GM23338 (cell line): ENCODE data around the gene PANK4. TPM values are rescaled to one million over a fixed set of nuclear protein-coding genes. Genes with fewer than 3 reads are reported as not detected.
A peak's percentile ranks its signal among the peaks of the same experiment; 100 is the strongest.

Source experiments
- ATAC-seq: fragments of 200-7000 bp; cut with Tn5 transposase; 3 replicates; pipeline ENCODE4 v1.9.1; 2020
- DNase-seq: peaks from one replicate; pipeline ENCODE4 v3.0.0-alpha.2; 2015; ENCODE audit warnings: low spot score
- H2AFZ ChIP-seq: fragments of 200-600 bp; sonication (generic); 2 replicates; pipeline ENCODE4 v1.8.0; 2016; ENCODE audit warnings: antibody characterized with exemption, mild to moderate bottlenecking, moderate library complexity
- H3F3A ChIP-seq: fragments of 200-600 bp; sonication (generic); replicated peaks from 2 replicates; pipeline ENCODE4 v1.8.0; 2017; ENCODE audit warnings: antibody characterized with exemption, mixed run types, low read depth
- H3K27ac ChIP-seq: fragments of 200-600 bp; sonication (generic); 2 replicates; pipeline ENCODE4 v1.6.1; 2016; ENCODE audit warnings: low read depth
- H3K27me3 ChIP-seq: fragments of 200-600 bp; sonication (generic); 2 replicates; pipeline ENCODE4 v1.8.0; 2016; ENCODE audit warnings: mild to moderate bottlenecking, mixed run types, moderate library complexity; ENCODE audit not compliant: insufficient read depth
- H3K36me3 ChIP-seq: fragments of 200-600 bp; sonication (generic); 2 replicates; pipeline ENCODE4 v1.8.0; 2016; ENCODE audit warnings: mild to moderate bottlenecking; ENCODE audit not compliant: insufficient read depth
- H3K4me1 ChIP-seq: fragments of 200-600 bp; sonication (generic); 2 replicates; pipeline ENCODE4 v1.8.0; 2016; ENCODE audit warnings: mild to moderate bottlenecking, moderate library complexity; ENCODE audit not compliant: insufficient read depth
- H3K4me2 ChIP-seq: fragments of 200-600 bp; sonication (generic); 2 replicates; pipeline ENCODE4 v1.7.1; 2017; ENCODE audit warnings: mixed run types
- H3K4me3 ChIP-seq: fragments of 200-600 bp; sonication (generic); 2 replicates; pipeline ENCODE4 v1.6.1; 2016; ENCODE audit warnings: mixed run types
- H3K79me2 ChIP-seq: fragments of 200-600 bp; sonication (generic); replicated peaks from 2 replicates; pipeline ENCODE4 v1.8.0; 2017; ENCODE audit warnings: mild to moderate bottlenecking; ENCODE audit not compliant: insufficient read depth
- H3K9me2 ChIP-seq: fragments of 200-600 bp; sonication (generic); 2 replicates; pipeline ENCODE4 v1.8.0; 2017; ENCODE audit not compliant: insufficient read depth
- H4K20me1 ChIP-seq: fragments of 200-600 bp; sonication (generic); replicated peaks from 2 replicates; pipeline ENCODE4 v1.8.0; 2017; ENCODE audit warnings: mild to moderate bottlenecking; ENCODE audit not compliant: insufficient read depth
- H3K27ac Mint-ChIP-seq: 2 replicates; pipeline ENCODE4 v1.8.0; 2020; ENCODE audit warnings: inconsistent platforms, mild to moderate bottlenecking, moderate library complexity, mixed read lengths
- H3K27me3 Mint-ChIP-seq: 3 replicates; pipeline ENCODE4 v1.8.0; 2022; ENCODE audit warnings: low read depth, mild to moderate bottlenecking, moderate library complexity, mixed read lengths, inconsistent platforms; ENCODE audit not compliant: insufficient read depth, poor library complexity
- H3K36me3 Mint-ChIP-seq: 3 replicates; pipeline ENCODE4 v1.8.0; 2021; ENCODE audit warnings: low read depth, mild to moderate bottlenecking, inconsistent platforms, moderate library complexity, mixed read lengths
- H3K4me1 Mint-ChIP-seq: 3 replicates; pipeline ENCODE4 v1.8.0; 2020; ENCODE audit warnings: mild to moderate bottlenecking, inconsistent platforms, mixed read lengths
- H3K4me3 Mint-ChIP-seq: 3 replicates; pipeline ENCODE4 v1.8.0; 2021; ENCODE audit warnings: moderate library complexity, mild to moderate bottlenecking, inconsistent platforms, mixed read lengths
- H3K9me3 Mint-ChIP-seq: 3 replicates; pipeline ENCODE4 v1.8.0; 2020; ENCODE audit warnings: moderate library complexity, mild to moderate bottlenecking, inconsistent platforms, mixed read lengths
- CREB1 ChIP-seq: fragments of 250-450 bp; sonication (Bioruptor Pico); IDR thresholded peaks from 2 replicates; pipeline ENCODE4 v1.5.0; 2020; ENCODE audit warnings: low read depth, mild to moderate bottlenecking, moderate library complexity
- EZH2 ChIP-seq: fragments of 200-600 bp; sonication (generic); IDR thresholded peaks from one replicate; pipeline ENCODE4 v1.8.0; 2017; ENCODE audit warnings: antibody characterized with exemption, mild to moderate bottlenecking, low read depth; ENCODE audit not compliant: unreplicated experiment
- JUNB ChIP-seq: IDR thresholded peaks from one replicate; pipeline ENCODE4 v1.6.1; 2016; ENCODE audit warnings: antibody characterized with exemption; ENCODE audit not compliant: unreplicated experiment
- ZNF331 ChIP-seq: fragments of 250-450 bp; sonication (Bioruptor Pico); IDR thresholded peaks from 2 replicates; pipeline ENCODE4 v1.5.0; 2020; ENCODE audit warnings: low read depth, mild to moderate bottlenecking, moderate library complexity
- polyA plus RNA-seq: library from polyadenylated mRNA; unstranded; fragments of >200 nt; fragmentation: Nextera tagmentation; extraction: Ambion mirVana; gene quantifications from 2 replicates; pipeline ENCODE4 v1.2.1, GENCODE V29; 2016
- total RNA-seq: library from RNA; depleted of rRNA; stranded (reverse); fragments of >200 nt; shearing (Covaris generic); gene quantifications from 2 replicates; pipeline ENCODE4 v1.2.3, GENCODE V29; 2014
- TF ChIP-seq, protein P1 (sequence below): IDR thresholded peaks from one replicate; pipeline ENCODE4 v1.6.1; 2018; ENCODE audit warnings: antibody characterized with exemption; ENCODE audit not compliant: unreplicated experiment
- TF ChIP-seq, protein P2 (sequence below), 2 experiments: fragments of 200-600 bp in 1 of 2; sonication (generic) in 1 of 2; conservative IDR thresholded peaks; 2 replicates each; pipeline versions ENCODE4 v1.5.1 to v1.6.1; 2016 to 2017; ENCODE audit warnings: antibody characterized with exemption in 2 of 2, low read depth in 2 of 2, mild to moderate bottlenecking in 2 of 2, moderate library complexity in 1 of 2
- TF ChIP-seq, protein P3 (sequence below): fragments of 250-450 bp; sonication (Bioruptor Pico); IDR thresholded peaks from 2 replicates; pipeline ENCODE4 v1.5.0; 2020; ENCODE audit warnings: mild to moderate bottlenecking, moderate library complexity

PANK4 gene
- total and polyA plus RNA-seq, 2 experiments from 2014 or later, result 25.8 to 43.7 TPM

DNA sequence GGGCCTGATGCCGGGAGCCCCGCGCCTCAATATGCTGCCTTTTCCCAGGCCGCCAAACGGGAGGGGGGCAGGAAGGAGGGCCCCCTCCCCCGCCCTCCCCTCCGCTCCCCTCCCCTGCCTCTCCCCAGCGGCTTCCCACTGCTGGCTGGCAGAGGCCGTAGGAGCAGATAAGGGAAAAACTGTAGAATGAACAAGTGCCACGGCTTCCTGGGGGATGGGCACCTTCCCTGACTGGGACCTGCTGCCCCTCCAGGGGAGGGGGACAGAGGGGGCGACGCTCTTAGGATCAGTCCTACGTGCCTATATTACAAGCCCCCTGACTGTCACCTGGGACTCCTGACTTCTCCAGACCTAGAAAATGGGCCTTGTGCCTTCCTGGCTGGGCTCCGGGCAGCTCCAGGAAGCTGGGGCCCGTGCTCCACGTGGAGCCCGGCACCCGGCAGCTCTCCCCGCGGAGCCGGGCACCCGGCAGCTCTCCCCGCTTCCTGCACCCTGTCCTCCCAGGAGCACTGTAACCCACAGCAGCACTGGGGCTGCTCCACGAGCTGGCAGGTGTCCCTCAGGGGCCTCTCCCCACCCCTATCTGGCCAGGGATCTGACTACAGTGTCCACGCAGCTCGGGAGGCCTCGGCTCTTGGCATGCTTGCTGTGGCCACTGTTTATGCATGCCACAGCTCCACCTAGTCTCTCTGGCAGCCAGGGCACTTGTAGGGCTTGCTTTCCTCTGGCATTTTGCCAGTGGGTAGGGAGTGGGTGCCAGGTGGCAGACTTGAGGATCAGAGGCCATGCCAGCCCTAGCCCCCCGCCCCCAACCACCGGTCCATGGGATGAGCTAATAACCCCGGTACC is 4.3 kb upstream of the PANK4 start:
- no peak overlapping the region for H3K27ac Mint-ChIP-seq
- peaks cover 62% of the 10 kb centered on the region for H3K27me3 ChIP-seq
- DNase-seq, result no peak
- no peaks in the 10 kb centered on the region for H3K9me3 Mint-ChIP-seq
- no peaks in the 10 kb centered on the region for H3K9me2 ChIP-seq
- peaks cover 2% of the 10 kb centered on the region; the same call in 1 of the 2 replicates for H4K20me1 ChIP-seq
- H3K4me1 ChIP-seq, result peaks cover 14% of the 10 kb centered on the region
- ATAC-seq, result no peak
- no peak overlapping the region for H2AFZ ChIP-seq
- peaks cover 2% of the 10 kb centered on the region for H3K79me2 ChIP-seq
- TF ChIP-seq CREB1 (no peak), JUNB (no peak)
- TF ChIP-seq, protein P1, sequence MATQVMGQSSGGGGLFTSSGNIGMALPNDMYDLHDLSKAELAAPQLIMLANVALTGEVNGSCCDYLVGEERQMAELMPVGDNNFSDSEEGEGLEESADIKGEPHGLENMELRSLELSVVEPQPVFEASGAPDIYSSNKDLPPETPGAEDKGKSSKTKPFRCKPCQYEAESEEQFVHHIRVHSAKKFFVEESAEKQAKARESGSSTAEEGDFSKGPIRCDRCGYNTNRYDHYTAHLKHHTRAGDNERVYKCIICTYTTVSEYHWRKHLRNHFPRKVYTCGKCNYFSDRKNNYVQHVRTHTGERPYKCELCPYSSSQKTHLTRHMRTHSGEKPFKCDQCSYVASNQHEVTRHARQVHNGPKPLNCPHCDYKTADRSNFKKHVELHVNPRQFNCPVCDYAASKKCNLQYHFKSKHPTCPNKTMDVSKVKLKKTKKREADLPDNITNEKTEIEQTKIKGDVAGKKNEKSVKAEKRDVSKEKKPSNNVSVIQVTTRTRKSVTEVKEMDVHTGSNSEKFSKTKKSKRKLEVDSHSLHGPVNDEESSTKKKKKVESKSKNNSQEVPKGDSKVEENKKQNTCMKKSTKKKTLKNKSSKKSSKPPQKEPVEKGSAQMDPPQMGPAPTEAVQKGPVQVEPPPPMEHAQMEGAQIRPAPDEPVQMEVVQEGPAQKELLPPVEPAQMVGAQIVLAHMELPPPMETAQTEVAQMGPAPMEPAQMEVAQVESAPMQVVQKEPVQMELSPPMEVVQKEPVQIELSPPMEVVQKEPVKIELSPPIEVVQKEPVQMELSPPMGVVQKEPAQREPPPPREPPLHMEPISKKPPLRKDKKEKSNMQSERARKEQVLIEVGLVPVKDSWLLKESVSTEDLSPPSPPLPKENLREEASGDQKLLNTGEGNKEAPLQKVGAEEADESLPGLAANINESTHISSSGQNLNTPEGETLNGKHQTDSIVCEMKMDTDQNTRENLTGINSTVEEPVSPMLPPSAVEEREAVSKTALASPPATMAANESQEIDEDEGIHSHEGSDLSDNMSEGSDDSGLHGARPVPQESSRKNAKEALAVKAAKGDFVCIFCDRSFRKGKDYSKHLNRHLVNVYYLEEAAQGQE, result no peak
- H3K36me3 ChIP-seq, result no peaks in the 10 kb centered on the region
- no peak overlapping the region for H3K27ac ChIP-seq
- no peak overlapping the region; the same call in 2 of the 3 replicates for H3K4me3 Mint-ChIP-seq
- peak overlapping the region; percentile 57 for H3K4me3 ChIP-seq
- no peaks in the 10 kb centered on the region for H3F3A ChIP-seq
- peak overlapping the region; percentile 87; the same call in 1 of the 2 replicates for H3K4me2 ChIP-seq
- peaks cover 62% of the 10 kb centered on the region for H3K27me3 Mint-ChIP-seq
- H3K36me3 Mint-ChIP-seq, result no peaks in the 10 kb centered on the region
- H3K4me1 Mint-ChIP-seq, result peaks cover 25% of the 10 kb centered on the region

DNA sequence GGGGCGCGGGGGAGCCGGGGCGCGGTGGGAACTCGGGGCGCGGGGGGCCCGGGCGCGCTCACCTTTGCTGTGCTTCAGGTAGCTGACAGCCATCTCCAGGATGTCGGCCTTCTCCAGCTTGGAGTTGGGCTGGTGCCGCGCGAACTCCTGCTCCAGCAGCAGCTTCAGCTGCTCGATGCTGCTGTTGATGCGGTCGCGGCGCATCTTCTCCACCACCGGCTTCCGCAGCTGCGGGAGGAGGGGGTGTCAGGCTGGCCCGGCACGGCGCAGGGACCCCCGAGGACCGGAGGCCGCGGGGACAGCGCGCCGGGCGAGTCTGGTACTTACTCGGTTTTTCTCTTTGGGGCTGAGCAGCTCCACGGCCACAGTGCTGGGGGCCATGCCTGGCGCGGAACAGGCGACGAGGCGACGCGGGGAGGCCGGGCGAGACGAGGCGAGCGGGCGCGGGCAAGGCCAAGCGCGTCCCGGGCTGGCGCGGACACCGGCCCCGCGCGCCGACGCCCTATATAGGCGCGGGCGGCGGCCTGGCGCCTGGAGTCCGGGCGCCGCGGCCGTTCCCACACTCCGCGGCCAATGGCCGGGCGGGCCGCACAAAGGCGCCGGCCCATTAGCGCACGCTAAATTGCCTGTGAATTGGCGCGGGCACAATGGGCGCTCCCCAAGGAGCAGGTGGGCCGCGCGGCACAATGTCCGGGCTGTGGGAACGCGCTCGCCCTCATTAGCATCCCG is 3.6 kb upstream of the PANK4 start, which contains the start of gene HES5:
Gene HES5 (minus strand): TSS at position 480 of the 729 bp plus-strand sequence. CDS start 99 bp downstream, at position 381.
- no peaks in the 10 kb centered on the region for H3F3A ChIP-seq
- peak within 1 kb of the TSS; percentile 55 for H3K4me3 Mint-ChIP-seq
- no peak within 1 kb of the TSS for H3K27ac Mint-ChIP-seq
- H3K4me1 Mint-ChIP-seq, result peaks cover 26% of the 10 kb centered on the region
- no peaks in the 10 kb centered on the region for H3K9me2 ChIP-seq
- ATAC-seq, result peak; percentile 19
- H3K9me3 Mint-ChIP-seq, result no peaks in the 10 kb centered on the region
- peak; percentile 82 for DNase-seq
- peaks cover 9% of the 10 kb centered on the region for H4K20me1 ChIP-seq
- H3K36me3 ChIP-seq, result no peaks in the 10 kb centered on the region
- H3K36me3 Mint-ChIP-seq, result no peaks in the 10 kb centered on the region
- H2AFZ ChIP-seq, result no peak within 1 kb of the TSS; the same call in 1 of the 2 replicates
- H3K4me2 ChIP-seq, result peak within 1 kb of the TSS; percentile 87
- H3K4me3 ChIP-seq, result peak within 1 kb of the TSS; percentile 57
- H3K27me3 Mint-ChIP-seq, result peaks cover 65% of the 10 kb centered on the region
- no peak within 1 kb of the TSS for H3K27ac ChIP-seq
- peaks cover 59% of the 10 kb centered on the region for H3K27me3 ChIP-seq
- H3K79me2 ChIP-seq, result peaks cover 10% of the 10 kb centered on the region
- H3K4me1 ChIP-seq, result peaks cover 15% of the 10 kb centered on the region
- TF ChIP-seq EZH2, result peak; percentile 78
- TF ChIP-seq, protein P2, sequence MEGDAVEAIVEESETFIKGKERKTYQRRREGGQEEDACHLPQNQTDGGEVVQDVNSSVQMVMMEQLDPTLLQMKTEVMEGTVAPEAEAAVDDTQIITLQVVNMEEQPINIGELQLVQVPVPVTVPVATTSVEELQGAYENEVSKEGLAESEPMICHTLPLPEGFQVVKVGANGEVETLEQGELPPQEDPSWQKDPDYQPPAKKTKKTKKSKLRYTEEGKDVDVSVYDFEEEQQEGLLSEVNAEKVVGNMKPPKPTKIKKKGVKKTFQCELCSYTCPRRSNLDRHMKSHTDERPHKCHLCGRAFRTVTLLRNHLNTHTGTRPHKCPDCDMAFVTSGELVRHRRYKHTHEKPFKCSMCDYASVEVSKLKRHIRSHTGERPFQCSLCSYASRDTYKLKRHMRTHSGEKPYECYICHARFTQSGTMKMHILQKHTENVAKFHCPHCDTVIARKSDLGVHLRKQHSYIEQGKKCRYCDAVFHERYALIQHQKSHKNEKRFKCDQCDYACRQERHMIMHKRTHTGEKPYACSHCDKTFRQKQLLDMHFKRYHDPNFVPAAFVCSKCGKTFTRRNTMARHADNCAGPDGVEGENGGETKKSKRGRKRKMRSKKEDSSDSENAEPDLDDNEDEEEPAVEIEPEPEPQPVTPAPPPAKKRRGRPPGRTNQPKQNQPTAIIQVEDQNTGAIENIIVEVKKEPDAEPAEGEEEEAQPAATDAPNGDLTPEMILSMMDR (conservative IDR thresholded peaks at IDR 0.05; ENCODE audit: low read depth in 2 of 2), result no peak
- TF ChIP-seq, protein P3, sequence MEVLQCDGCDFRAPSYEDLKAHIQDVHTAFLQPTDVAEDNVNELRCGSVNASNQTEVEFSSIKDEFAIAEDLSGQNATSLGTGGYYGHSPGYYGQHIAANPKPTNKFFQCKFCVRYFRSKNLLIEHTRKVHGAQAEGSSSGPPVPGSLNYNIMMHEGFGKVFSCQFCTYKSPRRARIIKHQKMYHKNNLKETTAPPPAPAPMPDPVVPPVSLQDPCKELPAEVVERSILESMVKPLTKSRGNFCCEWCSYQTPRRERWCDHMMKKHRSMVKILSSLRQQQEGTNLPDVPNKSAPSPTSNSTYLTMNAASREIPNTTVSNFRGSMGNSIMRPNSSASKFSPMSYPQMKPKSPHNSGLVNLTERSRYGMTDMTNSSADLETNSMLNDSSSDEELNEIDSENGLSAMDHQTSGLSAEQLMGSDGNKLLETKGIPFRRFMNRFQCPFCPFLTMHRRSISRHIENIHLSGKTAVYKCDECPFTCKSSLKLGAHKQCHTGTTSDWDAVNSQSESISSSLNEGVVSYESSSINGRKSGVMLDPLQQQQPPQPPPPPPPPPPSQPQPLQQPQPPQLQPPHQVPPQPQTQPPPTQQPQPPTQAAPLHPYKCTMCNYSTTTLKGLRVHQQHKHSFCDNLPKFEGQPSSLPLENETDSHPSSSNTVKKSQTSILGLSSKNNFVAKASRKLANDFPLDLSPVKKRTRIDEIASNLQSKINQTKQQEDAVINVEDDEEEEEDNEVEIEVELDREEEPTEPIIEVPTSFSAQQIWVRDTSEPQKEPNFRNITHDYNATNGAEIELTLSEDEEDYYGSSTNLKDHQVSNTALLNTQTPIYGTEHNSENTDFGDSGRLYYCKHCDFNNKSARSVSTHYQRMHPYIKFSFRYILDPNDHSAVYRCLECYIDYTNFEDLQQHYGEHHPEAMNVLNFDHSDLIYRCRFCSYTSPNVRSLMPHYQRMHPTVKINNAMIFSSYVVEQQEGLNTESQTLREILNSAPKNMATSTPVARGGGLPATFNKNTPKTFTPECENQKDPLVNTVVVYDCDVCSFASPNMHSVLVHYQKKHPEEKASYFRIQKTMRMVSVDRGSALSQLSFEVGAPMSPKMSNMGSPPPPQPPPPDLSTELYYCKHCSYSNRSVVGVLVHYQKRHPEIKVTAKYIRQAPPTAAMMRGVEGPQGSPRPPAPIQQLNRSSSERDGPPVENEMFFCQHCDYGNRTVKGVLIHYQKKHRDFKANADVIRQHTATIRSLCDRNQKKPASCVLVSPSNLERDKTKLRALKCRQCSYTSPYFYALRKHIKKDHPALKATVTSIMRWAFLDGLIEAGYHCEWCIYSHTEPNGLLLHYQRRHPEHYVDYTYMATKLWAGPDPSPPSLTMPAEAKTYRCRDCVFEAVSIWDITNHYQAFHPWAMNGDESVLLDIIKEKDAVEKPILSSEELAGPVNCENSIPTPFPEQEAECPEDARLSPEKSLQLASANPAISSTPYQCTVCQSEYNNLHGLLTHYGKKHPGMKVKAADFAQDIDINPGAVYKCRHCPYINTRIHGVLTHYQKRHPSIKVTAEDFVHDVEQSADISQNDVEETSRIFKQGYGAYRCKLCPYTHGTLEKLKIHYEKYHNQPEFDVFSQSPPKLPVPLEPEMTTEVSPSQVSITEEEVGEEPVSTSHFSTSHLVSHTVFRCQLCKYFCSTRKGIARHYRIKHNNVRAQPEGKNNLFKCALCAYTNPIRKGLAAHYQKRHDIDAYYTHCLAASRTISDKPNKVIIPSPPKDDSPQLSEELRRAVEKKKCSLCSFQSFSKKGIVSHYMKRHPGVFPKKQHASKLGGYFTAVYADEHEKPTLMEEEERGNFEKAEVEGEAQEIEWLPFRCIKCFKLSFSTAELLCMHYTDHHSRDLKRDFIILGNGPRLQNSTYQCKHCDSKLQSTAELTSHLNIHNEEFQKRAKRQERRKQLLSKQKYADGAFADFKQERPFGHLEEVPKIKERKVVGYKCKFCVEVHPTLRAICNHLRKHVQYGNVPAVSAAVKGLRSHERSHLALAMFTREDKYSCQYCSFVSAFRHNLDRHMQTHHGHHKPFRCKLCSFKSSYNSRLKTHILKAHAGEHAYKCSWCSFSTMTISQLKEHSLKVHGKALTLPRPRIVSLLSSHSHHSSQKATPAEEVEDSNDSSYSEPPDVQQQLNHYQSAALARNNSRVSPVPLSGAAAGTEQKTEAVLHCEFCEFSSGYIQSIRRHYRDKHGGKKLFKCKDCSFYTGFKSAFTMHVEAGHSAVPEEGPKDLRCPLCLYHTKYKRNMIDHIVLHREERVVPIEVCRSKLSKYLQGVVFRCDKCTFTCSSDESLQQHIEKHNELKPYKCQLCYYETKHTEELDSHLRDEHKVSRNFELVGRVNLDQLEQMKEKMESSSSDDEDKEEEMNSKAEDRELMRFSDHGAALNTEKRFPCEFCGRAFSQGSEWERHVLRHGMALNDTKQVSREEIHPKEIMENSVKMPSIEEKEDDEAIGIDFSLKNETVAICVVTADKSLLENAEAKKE, result no peak
- no peak for TF ChIP-seq ZNF331
